Placental pericyte (primary cell): ENCODE measurements around the gene NAGK. TPM values are rescaled to one million over a fixed set of nuclear protein-coding genes. Genes with fewer than 3 reads are reported as not detected.

Source experiments
- total RNA-seq: library from RNA; depleted of rRNA; stranded (reverse); fragments of >200 nt; gene quantifications from 2 replicates; pipeline ENCODE4 v1.2.3, GENCODE V29; 2012

Gene NAGK
- 46.4 and 62.4 TPM in 2 replicates for total RNA-seq

DNA sequence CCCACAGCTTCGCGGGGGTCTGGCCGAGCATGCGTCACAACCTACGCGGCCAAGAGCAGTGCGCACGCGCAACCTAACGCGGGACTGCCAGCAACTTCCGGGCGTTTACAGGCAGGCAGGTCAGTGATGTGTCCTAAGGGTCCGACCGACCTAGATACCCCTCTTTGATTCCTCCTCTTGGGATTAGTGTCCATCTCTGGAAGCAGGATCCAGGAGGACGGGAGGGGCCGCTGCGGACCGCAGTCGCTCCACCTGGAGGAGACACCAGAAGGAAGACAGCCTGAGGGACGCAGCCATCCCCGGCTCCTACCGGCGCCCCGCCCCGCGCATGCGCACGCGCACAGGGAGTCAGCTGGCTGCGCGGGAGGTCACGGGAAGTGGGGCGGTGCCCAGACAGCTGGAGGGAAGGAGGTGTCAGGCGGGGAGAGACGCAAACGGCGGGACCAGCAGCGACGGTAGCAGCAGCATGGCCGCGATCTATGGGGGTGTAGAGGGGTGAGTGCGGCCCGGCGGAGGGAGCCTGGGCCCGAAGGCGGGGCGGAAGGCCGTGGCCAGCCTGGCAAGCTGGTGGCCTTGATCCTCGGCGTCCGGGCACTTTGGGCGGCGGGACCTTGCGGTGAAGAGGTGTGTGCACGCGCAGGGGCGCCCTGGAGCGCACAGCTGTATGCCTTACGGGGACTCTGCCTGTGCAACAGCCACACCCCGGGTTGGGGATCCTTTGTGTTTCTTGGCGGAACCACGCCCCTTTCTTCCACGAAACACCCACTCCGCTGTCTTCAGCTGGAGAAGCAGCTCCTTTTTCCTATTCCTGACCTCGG is at the start of gene NAGK:
TSS of gene NAGK (plus strand) at position 431 of the 818 bp plus-strand sequence. CDS start at position 467, 36 bp downstream.

Other genes with a start within 250 kb of the NAGK start
- not detected in 2 replicates for gene CLEC4F, start 248.0 kb upstream of the NAGK start, total RNA-seq
- not detected in 2 replicates for gene CD207, start 232.8 kb upstream of the NAGK start, total RNA-seq
- gene VAX2, start 168.1 kb upstream of the NAGK start, total RNA-seq = 2.6 and 4.2 TPM in 2 replicates
- gene ATP6V1B1, start 132.7 kb upstream of the NAGK start, total RNA-seq = 1.9 TPM in 1 of 2 replicates, not detected in the other
- gene ANKRD53, start 90.0 kb upstream of the NAGK start, total RNA-seq = 0.72 and 1.3 TPM in 2 replicates
- 27.1 and 43.5 TPM in 2 replicates for gene TEX261, start 73.8 kb upstream of the NAGK start, total RNA-seq
- 10.5 and 12.6 TPM in 2 replicates for gene MCEE, start 61.6 kb downstream of the NAGK start, total RNA-seq
- gene MPHOSPH10, start 62.0 kb downstream of the NAGK start, total RNA-seq = 17.5 and 21.0 TPM in 2 replicates
- under 0.01 TPM in 2 replicates for gene PAIP2B, start 158.5 kb downstream of the NAGK start, total RNA-seq